ENCODE results near the gene RALGAPA2. TPM values are rescaled to one million over a fixed set of nuclear protein-coding genes. Genes with fewer than 3 reads are reported as not detected.

RALGAPA2 gene
- total and polyA plus RNA-seq, 9 donors, result 8.4 to 31.7 (median 19.9) TPM

GRCh38 chr20:20606881-20607280 lies 105.6 kb downstream of the RALGAPA2 start:
- no peaks in the 10 kb centered on the region for H3K9me3 ChIP-seq
- no peaks in the 10 kb centered on the region for H3K4me1 ChIP-seq (ENCODE audit: insufficient read depth)
- 95 to 99% (median 97%) methylated on average over 1 of the region's 1 CpG for WGBS, 3 donors
- no peak for TF ChIP-seq POLR2A (IDR thresholded peaks at IDR 0.05)
- no peak for TF ChIP-seq EP300 (IDR thresholded peaks at IDR 0.05)
- TF ChIP-seq CTCF (IDR thresholded peaks at IDR 0.05), result no peak
- H3K4me3 ChIP-seq, result no peak overlapping the region
- no peaks in the 10 kb centered on the region for H3K27me3 ChIP-seq
- intact Hi-C loops (cut with DNase I), result no loop called here
- no peak for DNase-seq
- no peaks in the 10 kb centered on the region for H3K36me3 ChIP-seq
- no peak overlapping the region for H3K27ac ChIP-seq

GRCh38 chr20:20606050-20606449 lies 106.4 kb downstream of the RALGAPA2 start:
- no peak for DNase-seq
- Histone ChIP-seq H3K27me3 (no peaks in the 10 kb centered on the region), H3K27ac (no peak overlapping the region), H3K9me3 (no peaks in the 10 kb centered on the region), H3K4me1 (ENCODE audit: insufficient read depth) (no peaks in the 10 kb centered on the region), H3K36me3 (no peaks in the 10 kb centered on the region), H3K4me3 (no peak overlapping the region)
- 76 to 86% (median 80%) methylated on average over 3 of the region's 3 CpGs for WGBS, 3 donors
- TF ChIP-seq CTCF (IDR thresholded peaks at IDR 0.05) (no peak), POLR2A (IDR thresholded peaks at IDR 0.05) (no peak), EP300 (IDR thresholded peaks at IDR 0.05) (no peak)
- intact Hi-C loops (cut with DNase I), result no loop called here

GRCh38 chr20:20604907-20605306 lies 107.5 kb downstream of the RALGAPA2 start:
- Histone ChIP-seq H3K36me3 (no peaks in the 10 kb centered on the region), H3K27me3 (no peaks in the 10 kb centered on the region), H3K4me3 (no peak overlapping the region), H3K9me3 (no peaks in the 10 kb centered on the region), H3K4me1 (ENCODE audit: insufficient read depth) (no peaks in the 10 kb centered on the region), H3K27ac (no peak overlapping the region)
- no peak for DNase-seq
- 91 to 92% (median 92%) methylated on average over 6 of the region's 6 CpGs for WGBS, 3 donors
- TF ChIP-seq EP300 (IDR thresholded peaks at IDR 0.05) (no peak), POLR2A (IDR thresholded peaks at IDR 0.05) (no peak), CTCF (IDR thresholded peaks at IDR 0.05) (no peak)
- intact Hi-C loops (cut with DNase I), result no loop called here

- WGBS, 3 donors, result 92 to 95% (median 94%) methylated on average over 4 of the region's 4 CpGs
- Histone ChIP-seq H3K4me3 (no peak overlapping the region), H3K4me1 (ENCODE audit: insufficient read depth) (no peaks in the 10 kb centered on the region), H3K27ac (no peak overlapping the region), H3K36me3 (no peaks in the 10 kb centered on the region), H3K9me3 (no peaks in the 10 kb centered on the region), H3K27me3 (no peaks in the 10 kb centered on the region)
- TF ChIP-seq CTCF (IDR thresholded peaks at IDR 0.05) (no peak), POLR2A (IDR thresholded peaks at IDR 0.05) (no peak), EP300 (IDR thresholded peaks at IDR 0.05) (no peak)
- no peak for DNase-seq
- intact Hi-C loops (cut with DNase I), result no loop called here
Measured at GRCh38 chr20:20604357-20604756, 108.1 kb downstream of the RALGAPA2 start.

Measured in ovary (tissue), 9 donors.